Activated CD4-positive, alpha-beta T cell treated with anti-CD3 and anti-CD28 coated beads for 24 hours (primary cell): ENCODE data around the gene CRYBB1.

Source experiments
- DNase-seq, 2 donors: peaks; one replicate each; pipeline ENCODE4 v3.0.0-alpha.2; 2020; ENCODE audit warnings: low read depth in 2 of 2

The CRYBB1 gene

DNA sequence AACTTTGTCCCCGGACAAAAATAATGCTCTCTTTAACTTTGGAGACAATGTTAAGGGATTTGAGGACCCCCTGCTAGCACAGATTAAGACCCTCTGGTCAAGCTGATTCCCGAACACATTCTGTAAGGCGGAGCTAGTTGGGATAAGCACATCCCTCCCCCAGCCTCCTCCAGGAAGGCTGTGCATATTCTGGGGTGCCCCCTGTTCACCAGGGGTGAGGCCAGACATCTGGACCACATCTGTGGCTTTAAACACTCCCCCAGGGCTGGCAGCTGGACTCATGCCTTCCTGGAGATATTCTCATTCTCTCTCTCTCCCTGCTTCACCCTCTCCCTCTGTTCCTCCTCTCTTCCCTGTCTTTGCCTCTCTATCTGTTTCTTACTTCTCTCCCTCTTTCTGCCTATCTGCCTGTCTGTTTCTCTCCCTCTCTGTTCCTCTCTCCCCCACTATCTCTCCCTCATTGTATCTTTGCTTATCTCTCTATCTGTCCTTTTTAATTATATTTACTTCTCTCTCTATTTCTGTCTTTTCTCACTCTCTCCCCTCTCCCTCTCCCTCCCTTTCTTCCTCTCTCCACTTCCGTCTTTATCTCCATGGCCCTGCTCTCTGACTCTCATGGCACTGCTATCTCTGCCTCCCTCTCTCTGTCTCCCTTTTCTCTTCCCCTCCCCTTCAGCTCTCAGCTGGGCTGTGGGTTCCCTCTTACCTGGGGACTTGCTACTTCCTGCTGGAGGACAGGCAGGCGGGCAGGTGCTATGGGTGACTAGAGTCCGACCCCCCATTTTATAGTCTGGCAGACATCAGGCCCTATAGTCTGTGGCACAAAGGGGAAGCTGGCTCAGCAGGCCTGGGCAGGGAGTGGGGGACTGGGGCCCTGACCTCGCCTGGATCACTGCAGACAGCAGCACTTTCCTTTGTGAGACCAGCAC is at the start of gene CRYBB1:
Gene CRYBB1 (minus strand): TSS at position 757 of the 929 bp plus-strand sequence. CDS start 1,708 bp downstream, outside the sequence.
- no peak for DNase-seq

DNA sequence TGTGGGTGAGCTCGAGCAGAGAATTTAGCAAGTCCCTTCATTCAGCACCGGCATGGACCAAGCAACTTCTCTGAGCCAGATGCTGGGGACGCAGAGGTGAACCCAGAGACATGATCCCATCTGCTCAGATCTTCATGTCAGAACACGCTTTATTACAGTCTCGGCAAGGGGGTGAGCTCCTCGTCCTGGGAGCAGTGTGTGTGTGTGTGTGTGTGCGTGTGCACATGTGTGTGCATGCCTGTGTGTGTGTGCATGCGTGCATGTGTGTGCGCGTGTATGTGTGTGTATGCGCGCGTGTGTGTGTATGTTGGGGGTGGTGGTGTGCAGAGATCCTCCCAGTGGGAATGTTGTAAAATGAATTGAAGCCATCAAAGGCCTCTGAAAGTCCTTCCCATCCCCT is 49.3 kb upstream of the CRYBB1 start:
- DNase-seq = no peak

DNA sequence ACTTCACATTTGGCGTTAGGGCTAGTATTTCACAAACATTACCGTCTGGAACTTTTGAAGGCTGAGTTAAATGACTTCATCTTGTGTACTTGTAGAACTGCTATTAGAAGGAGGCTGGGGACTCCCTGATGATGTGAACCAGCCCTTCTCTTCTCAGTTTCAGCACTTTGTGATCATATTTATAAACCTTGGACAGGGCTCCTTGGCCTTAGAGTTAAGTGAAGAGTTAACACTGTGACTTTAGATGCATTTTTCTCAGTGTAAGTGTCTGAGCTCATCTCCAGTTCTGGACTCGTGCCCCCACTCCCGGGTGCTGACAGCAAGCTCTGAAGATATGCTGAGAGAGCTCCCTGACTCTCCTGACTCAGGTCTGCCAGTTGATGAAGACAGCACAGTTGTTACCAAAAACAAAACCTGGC is 48.0 kb upstream of the CRYBB1 start:
- DNase-seq = no peak

DNA sequence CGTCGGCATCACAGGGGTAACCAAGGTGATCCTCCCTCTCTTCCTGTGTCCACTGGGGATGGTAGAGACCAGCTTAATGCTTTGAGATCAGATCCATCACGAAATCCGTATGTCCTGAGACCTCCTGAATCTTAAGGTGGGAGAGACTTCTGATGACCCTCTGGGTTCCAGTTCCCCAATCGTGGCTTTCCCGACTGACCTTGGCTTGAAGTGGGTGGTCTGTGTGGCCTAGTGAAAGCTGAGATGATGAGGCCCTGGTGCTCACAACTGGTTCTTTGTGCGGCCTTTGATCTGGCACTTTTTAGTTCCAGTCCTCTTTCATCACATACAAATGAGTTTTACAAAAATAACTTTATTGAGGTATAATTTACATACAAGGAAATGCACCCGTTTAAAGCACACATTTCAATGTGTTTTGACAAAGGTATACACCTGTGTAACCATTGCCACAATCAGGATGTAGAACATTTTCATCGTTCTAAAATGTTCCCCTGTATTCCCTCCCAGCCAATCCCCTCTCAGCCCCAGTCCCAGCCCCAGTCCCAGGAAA is 45.6 kb upstream of the CRYBB1 start:
- DNase-seq = no peak

DNA sequence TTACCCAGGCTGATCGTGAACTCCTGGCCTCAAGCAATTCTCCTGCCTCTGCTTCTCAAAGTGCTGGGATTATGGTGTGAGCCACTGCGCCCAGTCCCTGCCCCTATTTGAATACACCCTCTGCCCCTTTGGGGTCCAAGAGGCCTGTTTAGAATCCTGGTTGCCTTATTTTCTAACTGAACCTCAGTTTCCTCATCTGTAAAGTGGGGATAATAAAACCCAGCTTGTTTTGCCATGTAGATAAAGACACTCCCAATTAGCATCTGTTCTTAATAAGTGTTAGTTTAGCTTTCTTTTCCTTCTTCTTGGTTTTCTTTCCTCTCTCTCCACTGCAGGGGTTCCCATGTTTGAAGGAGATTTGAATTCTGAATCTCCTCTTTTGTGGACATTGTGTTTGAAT is 44.3 kb upstream of the CRYBB1 start:
- no peak for DNase-seq

DNA sequence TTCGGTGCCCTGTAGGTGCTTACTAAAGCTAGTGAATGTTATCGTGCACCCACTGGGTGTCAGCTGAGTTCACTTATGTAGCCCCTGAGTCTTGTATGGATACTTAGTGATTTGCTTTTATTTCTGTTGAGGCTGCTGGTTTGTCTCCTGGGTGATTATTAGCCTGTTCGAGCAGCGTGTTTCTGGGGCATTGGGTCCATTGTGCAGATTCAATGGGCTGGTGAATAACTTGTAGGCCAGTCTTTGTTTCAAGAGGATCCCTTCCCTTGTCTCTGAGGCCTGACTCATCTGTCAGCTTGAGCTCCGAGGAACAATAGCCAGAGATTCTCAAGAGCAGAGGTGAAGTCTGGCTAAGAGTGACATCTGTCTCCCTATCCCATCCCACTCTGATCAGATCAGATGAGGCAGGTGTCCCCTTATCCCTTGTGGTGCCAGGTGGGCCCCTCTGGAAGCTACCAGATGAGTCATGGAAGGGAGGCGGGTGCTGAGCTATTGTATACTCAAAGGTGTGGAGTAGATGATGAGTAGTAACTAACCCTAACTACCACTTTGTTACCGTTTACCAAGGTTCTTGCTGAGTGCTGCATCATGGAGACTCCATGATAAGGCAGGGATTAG is 43.2 kb upstream of the CRYBB1 start:
- DNase-seq = no peak

DNA sequence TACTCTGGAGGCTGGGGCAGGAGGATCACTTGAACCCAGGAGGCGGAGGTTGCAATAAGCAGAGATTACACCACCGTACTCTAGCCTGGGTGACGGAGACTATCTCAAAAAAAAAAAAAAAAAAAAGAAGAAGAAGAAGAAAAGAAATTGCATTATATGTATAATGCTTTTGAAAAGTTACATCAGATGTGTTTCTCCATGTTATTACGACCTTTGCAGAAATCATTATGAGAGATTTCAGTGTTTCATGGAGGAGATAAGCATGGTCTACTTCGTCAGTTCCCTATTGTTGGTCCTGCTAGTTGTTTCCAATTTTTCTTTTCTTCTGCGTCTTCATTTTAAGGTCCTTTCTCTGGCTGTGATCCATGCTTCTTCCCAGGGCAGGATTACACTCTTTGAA is 42.5 kb upstream of the CRYBB1 start:
- no peak for DNase-seq

DNA sequence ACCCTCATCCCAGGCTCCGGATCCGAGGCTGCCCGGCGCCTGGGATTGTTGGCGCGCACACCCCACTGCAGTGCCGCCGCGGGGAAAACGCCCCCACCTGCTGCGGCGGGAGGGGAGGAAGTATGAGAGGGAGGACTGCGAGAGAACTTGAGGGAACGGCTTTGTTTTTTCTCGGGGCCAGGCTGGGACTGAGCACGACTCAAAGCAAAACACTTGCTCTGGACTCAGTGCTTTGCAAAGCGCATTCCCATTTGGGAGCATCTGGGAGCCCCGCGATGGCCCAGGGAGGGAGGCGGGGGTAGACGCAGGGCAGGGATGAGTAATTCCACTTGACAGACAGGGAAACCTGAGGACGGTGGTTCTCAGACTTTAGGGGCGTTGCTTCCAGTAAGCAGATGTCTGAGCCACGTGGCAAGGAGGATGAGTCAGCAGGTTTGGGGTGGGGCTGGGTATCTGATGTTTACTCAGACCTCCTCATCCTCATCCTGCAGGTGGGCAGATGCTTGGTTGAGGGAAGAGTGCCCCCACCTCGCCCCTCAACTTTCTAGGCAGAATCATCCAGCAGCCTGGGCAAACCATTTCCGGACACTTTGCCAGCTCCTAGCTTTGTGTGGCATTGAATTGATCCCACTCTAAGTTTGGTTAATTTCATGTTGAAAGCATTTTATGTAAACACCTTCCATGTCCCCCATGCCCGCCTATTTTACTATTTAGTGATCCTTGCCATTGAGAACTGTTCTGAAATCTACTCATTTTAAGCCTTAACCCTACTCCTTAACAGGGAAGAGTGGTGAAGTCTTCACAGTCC is 41.0 kb upstream of the CRYBB1 start:
- peak; percentile 72 to 81 for DNase-seq

DNA sequence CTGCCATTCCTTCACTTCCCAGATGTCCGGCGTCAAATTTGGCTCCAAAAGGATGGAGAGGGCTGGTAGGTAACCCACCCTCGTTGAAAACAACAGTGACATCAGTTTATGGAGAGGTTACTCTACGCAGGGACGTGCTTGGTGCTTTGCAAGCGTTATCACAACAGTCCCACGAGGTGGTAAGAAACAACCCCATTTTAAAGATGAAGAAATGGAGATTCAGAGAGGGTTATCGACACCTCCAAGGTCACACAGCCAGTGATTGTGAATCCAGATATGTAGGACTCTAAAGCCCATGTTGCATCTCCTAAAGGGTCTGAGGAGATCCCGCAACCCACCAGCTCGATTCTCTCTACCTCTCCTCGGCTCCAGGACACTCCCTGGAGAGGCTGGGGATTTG is 40.3 kb upstream of the CRYBB1 start:
- no peak for DNase-seq

DNA sequence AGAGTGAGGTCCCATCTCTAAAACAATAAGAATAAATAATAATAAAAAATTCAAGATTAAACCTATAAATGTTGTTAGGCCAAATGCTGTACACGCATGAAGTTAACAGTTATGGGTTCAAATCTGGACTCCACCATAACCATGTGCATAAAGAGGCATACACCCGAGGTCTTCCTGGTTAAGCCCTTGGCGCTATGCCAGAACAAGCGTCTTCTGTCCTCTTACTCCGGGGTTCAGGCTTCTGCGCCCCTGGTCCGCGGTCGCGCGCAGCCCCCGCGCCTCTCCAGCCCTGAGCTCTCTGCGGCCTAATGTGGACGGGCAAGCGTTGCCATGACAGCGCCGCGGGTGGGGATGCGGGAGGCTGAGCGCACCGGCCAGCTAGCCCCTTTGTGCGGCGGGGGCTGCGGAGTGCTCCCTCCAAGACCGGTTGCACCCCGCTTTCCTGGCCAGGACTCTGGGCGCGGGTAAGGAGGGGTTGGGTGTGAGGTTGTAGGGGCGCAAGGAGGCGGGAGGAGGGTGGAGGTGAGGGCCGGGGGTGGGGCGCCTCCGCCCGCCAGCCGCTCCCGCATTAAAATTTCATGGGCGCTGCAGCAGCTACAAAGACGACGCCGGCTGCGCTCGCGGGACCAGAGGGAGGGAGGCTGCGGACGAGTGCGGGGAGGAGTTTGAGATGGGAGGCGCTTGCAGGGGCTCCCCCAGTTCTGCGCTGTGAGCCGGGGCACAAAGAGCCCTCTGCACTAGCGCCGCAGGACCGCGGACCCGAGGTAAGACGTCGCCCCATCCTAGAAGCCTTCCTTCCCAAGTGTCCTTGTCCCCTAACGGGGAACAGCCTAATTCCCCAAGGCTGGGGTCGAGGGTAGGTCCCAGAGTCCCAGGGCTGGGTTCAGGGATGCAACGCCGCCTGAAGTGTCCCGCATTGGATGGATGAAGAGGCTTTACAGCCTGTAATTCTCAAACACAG is 39.3 kb upstream of the CRYBB1 start, which contains the start of gene MIAT:
Gene MIAT (plus strand): TSS at position 698 of the 961 bp plus-strand sequence.
- peak in 1 of 2 donors; percentile 53 for DNase-seq

DNA sequence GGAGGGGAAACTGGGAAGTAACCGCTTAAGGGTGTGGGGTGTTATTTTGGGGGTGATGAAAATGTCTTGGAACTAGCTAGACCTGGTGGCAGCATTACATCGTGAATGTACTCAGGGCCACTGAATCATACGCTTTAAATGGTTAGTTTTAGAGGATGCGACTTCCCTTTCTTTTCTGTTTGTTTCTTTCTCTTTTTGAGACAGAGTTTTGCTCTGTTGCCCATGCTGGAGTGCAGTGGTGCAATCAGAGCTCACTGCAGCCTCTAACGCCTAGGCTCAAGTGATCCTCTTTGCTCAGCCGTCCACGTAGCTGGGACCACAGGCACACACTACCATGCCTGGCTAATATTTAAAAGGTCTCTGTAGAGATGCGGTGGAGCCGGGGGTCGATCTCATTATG is 34.0 kb upstream of the CRYBB1 start:
- no peak for DNase-seq

DNA sequence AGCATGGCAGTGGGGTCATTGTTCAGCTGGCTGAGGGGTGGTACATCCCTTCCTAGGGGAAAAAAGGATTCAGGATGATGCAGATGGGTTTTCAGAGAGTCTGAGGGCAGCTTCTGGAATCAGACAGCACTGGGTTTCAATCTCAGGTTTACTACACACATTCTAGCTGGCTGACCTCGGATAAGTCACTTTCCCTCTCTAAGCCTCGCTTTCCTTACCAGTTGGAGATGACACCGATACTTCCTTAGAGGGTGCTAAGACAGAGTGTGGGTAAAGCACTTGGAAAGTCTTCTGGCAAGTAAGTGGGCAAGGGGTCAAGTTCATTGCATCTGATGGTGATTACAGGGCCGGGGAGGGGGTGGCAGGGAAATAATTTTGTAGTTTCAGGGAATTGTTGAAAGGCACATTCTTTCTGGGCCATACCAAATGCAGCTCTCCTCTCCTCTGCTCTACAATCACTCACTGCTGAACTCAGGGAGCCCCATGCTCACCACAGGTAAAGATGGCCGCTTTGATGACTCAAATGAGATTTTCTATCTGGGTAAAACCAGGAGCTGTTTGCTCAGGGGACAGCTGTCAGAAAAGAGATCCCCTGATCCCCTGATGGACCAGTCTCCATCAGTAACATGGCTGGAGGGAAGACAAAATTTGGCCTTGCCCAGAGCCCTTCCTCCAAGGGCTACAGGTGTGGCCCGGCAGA is 33.0 kb upstream of the CRYBB1 start:
- no peak for DNase-seq

DNA sequence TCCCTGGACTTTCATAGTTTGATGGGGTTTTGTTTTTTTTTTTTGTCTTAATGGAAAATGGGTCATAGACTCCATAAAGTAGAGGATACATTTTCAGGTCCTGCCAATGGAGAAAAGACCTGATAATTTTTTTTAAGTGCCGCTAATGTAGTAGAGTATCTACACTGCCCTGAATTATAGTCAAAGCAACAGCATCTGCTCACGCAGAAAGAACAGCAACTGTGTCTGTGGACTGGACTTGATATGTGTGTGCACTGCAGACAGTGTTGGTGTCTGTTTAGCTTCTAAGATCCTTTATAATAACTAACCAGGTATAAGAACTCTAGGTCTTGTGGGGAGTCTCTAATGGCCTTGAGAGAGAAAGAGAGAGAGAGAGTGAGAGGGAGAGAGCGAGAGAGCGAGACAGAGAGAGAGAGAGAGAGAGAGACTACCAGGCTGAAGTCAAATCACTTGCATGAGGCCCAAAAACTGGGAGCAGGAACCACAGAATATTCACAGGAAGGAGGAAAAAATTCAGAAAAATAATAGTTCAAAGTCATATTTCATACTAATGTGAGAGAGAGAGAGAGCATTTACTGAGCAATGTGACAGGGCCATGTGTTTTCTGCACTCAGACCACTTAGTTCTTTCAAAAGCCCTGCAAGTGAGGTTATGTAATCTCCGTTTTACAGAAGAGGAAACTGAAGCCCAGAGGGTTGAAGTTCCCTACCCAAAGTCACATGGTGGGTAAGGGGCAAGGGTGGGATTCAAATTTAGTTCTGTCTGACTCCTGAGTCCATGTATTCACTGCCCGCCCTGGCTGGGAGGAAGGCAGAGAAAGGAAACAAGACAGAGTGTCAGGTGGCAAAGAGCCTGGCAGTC is 30.9 kb upstream of the CRYBB1 start:
- DNase-seq = no peak

DNA sequence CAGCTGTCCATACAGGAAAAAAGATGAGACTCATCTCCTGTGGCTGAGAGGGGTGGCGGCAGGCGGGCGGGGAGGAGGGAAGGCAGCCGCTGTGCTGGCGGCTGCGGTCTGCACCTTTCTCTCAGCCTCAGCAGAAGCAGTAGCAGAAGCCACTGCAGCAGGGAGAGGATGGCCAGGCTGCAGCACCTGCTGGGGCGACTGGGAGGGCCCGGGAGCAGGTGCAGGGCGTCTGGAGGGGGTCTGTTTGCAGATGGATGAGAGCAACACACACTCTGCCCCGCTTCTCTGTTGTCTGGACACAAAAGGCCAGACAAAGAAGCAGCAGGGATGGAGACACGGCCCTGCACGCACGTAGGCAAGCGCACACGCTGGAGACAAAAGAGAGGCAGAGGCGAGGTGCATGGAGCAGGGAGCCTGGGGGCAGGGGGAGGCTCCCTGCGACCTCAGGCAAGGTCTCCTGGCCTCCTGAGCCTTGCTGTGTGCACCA is 30.2 kb upstream of the CRYBB1 start:
- DNase-seq = no peak

DNA sequence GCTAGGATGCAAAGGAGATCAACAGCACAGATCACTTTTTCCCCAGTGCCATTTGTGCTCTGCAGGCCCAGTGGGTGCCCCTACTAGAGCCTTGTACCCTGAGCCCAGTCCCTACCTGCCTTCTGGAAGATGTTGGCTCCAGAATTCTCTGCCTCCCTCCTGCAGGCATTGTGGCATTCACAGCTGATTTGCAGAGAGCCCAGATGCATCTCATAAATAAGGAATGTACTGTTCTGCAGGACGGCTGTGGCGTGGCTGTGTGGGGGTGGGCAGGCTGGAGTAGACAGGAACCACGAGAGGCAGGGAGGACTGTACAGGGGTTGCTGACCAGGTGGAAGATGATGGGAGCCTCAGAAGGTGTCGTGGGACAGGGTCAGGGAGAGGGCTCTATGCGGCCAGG is 28.3 kb upstream of the CRYBB1 start:
- DNase-seq = no peak

DNA sequence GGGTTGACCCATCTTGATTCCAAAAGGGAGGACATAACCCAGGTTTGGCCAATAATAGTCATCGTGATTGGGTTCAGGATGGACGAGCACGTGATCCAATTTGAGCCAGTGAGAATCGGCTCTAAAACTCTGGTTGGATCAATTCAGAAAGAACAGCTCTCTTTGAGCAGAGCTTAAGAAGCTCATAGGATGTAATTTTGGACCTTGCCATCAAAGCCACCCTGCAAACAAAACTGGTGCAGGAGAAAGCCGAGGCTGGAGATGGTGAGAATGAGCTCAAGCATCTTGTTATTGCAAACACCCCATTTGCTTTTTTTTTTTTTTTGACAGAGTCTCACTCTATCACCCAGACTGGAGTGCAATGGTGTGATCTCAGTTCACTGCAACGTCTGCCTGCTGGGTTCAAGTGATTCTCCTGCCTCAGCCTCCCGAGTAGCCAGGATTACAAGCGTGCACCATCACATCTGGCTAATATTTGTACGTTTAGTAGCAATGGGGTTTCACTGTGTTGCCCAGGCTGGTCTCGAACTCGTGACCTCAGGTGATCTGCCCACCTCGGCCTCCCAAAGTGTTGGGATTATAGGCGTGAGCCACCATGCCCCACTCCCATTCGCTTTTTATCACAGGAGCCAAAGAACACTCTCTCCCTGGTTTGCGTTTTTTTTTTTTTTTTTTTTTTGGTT is 25.7 kb upstream of the CRYBB1 start:
- no peak for DNase-seq

DNA sequence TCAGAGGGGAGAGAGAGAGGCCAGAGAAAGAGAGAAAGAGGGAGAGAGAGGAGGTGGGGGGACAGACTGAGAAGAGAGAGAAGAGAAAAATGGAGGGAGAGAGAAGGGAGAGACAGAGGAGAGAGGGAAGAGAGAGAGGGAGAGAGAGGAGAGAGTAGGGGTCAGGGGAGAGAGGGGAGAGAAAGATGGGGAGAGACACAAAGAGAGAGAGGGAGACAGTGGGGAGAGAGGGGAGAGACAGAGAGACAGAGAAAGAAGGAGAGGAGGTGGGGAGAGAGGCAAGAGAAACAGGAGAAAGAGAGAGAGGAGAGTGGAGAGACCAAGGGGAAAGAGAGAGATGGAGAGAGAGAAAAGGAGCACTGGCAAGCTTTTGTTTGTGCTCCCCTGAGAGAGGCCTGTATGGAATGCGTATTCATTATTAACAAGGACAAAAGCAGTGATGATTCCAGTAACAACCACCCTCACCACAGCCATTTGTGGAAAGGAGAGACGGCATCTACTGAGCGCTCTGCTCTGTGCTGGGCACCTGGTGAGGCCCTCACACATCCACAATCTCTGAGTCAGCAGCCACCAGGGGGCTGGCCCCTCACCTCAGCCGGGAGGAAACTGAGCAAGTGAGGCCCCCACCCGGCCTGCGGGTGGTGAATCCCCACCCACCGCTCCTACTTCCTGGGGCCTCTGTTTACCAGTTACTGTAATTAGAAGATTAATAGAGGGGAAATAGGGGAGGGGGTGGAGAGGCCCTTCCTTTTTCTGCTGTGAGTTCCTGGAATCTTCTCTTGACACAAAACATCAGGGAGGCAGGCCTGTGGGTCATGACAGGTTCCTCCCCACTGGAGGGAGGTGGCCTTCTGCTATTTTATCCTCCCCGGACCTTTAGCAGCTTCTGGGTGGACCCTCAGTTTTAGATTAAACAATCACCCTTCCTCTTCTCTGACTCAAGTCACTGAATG is 24.9 kb upstream of the CRYBB1 start:
- DNase-seq = peak; percentile 70 to 78
